NT2/D1 (cell line): Measurements from ENCODE around the gene IL22.

Source experiments
- SUZ12 ChIP-seq: IDR thresholded peaks from 2 replicates; pipeline ENCODE4 v1.6.1; 2011; ENCODE audit not compliant: insufficient read length, insufficient read depth; ENCODE audit errors: extremely low read depth
- YY1 ChIP-seq: IDR thresholded peaks from 2 replicates; pipeline ENCODE4 v1.6.1; 2011; ENCODE audit not compliant: insufficient read length, insufficient read depth
- ZNF274 ChIP-seq: IDR thresholded peaks from 2 replicates; pipeline ENCODE4 v1.6.1; 2011; ENCODE audit warnings: mild to moderate bottlenecking, low read depth, low read length

- TF ChIP-seq YY1 = no peak
- TF ChIP-seq ZNF274 = no peak
- no peak for TF ChIP-seq SUZ12
Measured at GRCh38 chr12:68263366-68263765, 10.0 kb upstream of the IL22 start.
